ENCODE data around the gene SKIC3. TPM values are rescaled to one million over a fixed set of nuclear protein-coding genes. Genes with fewer than 3 reads are reported as not detected.

SKIC3 gene
- total and polyA plus RNA-seq, 10 of the 15 experiments (the other 5 are each of a cell fraction or from before 2014, with no cell fraction given) = 23.6 to 73.7 (median 55.6) TPM

DNA sequence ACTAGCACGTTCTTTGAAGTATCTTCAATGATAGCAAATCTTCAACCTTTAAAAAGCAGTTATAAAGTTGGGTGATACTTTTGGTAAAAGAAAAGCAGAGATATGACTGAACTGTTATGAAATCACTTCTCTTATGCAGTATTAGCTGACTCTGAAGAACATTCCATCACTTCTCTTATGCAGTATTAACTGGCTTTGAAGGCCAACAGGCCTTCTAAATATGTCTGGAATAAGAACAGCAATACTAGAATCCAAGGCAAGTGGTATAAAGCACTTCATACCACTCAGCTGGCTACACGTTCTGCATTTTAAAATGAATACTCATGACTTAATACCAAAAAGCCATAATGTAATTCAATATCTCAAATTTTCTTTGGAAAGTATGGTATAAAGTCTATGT is 17.3 kb downstream of the SKIC3 start:
- H3K4me2 ChIP-seq (ENCODE audit: control insufficient read depth, insufficient read depth) = no peak overlapping the region
- no TSS peak for BruUV-seq (replicated peaks)
- no peaks in the 10 kb centered on the region for H3K9me3 ChIP-seq (replicated peaks; ENCODE audit: control insufficient read depth, insufficient read depth, low read length)
- H2AFZ ChIP-seq (ENCODE audit: control insufficient read depth, low read depth, low read length) = no peak overlapping the region
- DNase-seq (ENCODE audit: low read depth, low spot score) = no peak
- TF ChIP-seq ZNF274 (IDR thresholded peaks at IDR 0.05; ENCODE audit: insufficient read depth, insufficient read length) = no peak
- TF ChIP-seq HCFC1 (IDR thresholded peaks at IDR 0.05; ENCODE audit: low read length) = no peak
- TF ChIP-seq ESRRA (IDR thresholded peaks at IDR 0.05; ENCODE audit: low read length) = no peak
- FAIRE-seq = no peak
- no peak overlapping the region for H3K9ac ChIP-seq (ENCODE audit: control insufficient read depth, insufficient read depth, low read length)
- H3K79me2 ChIP-seq (ENCODE audit: control insufficient read depth, insufficient read depth, low read length) = no peaks in the 10 kb centered on the region
- CTCF ChIA-PET = no interaction called here
- intact Hi-C loops (cut with micrococcal nuclease; ENCODE audit: unreplicated experiment) (no loop called here), in situ Hi-C loops (cut with MboI) (no loop called here)
- RAD21 ChIA-PET (ENCODE audit: unreplicated experiment) = no interaction called here
- H3K4me3 ChIP-seq = no peak overlapping the region
- 95% methylated on average over 2 of the region's 2 CpGs for WGBS (ENCODE audit: insufficient coverage, insufficient replicate concordance, low lambda C conversion rate, missing lambda C conversion rate)
- SMC1A ChIA-PET (ENCODE audit: uncharacterized antibody, unreplicated experiment) = interaction anchor here (1.0 kb wide), 1 partner anchor 16 kb away, joined by 3 read pairs; no protein-coding TSS in a partner anchor
- H3K27me3 ChIP-seq (replicated peaks in 1 of 2; ENCODE audit: control insufficient read depth in 2 of 2, insufficient read depth in 2 of 2, low read length in 1 of 2) = no peaks in the 10 kb centered on the region
- peaks cover 0 to 10% of the 10 kb centered on the region in 2 experiments; a peak in 1 of 4 replicates for H3K36me3 ChIP-seq (ENCODE audit: control insufficient read depth in 2 of 2, insufficient read depth in 2 of 2, low read length in 1 of 2)
- H4K20me1 ChIP-seq (ENCODE audit: control insufficient read depth, insufficient read depth) = no peaks in the 10 kb centered on the region
- POLR2A ChIA-PET = no interaction called here
- ATAC-seq = no peak
- H3K27ac ChIP-seq (ENCODE audit: control insufficient read depth, insufficient read depth) = no peak overlapping the region
- no peaks in the 10 kb centered on the region for H3K4me1 ChIP-seq (ENCODE audit: control insufficient read depth, insufficient read depth, low read length)

DNA sequence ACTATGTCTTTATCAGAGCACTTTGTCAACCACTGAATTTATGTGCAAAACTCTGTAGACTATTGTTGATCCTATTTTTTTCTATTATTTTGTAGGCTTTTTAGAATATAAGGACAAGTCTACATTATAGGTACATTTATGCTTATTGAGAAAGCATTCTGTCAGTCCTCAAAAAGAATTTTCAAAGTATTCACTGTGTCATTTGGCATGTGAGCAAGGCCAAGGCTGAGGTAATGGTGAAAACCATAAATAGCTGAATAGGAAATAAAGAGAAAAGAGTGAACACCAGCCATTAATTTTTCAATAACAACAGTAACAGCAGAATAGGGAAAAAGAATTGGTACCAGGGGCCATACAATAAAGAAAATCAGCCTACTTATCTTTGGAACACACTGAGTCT is 21.0 kb downstream of the SKIC3 start:
- ChIA-PET CTCF (no interaction called here), RAD21 (ENCODE audit: unreplicated experiment) (no interaction called here), SMC1A (ENCODE audit: uncharacterized antibody, unreplicated experiment) (interaction anchor here (0.7 to 0.8 kb wide), 2 partner anchors 10 to 27 kb away, joined by 3 read pairs; no protein-coding TSS in a partner anchor), POLR2A (no interaction called here)
- in situ Hi-C loops (cut with MboI) = no loop called here
- DNase-seq (ENCODE audit: low read depth, low spot score) (no peak), ATAC-seq (no peak), FAIRE-seq (peak; percentile 61)
- H3K79me2 ChIP-seq (ENCODE audit: control insufficient read depth, insufficient read depth, low read length) = no peaks in the 10 kb centered on the region
- H3K27me3 ChIP-seq (replicated peaks in 1 of 2; ENCODE audit: control insufficient read depth in 2 of 2, insufficient read depth in 2 of 2, low read length in 1 of 2) = no peaks in the 10 kb centered on the region
- no peak overlapping the region for H3K4me3 ChIP-seq
- peaks cover 4% of the 10 kb centered on the region; the same call in 1 of the 2 replicates for H3K4me1 ChIP-seq (ENCODE audit: control insufficient read depth, insufficient read depth, low read length)
- no peak overlapping the region for H3K27ac ChIP-seq (ENCODE audit: control insufficient read depth, insufficient read depth)
- TF ChIP-seq SIN3A (IDR thresholded peaks at IDR 0.05; ENCODE audit: low read depth, low read length) (no peak), TBL1XR1 (IDR thresholded peaks at IDR 0.05; ENCODE audit: low read depth, low read length) (no peak), PAX5 (IDR thresholded peaks at IDR 0.05; ENCODE audit: borderline replicate concordance, low read depth, low read length) (no peak), LARP7 (IDR thresholded peaks at IDR 0.05) (no peak), ZZZ3 (IDR thresholded peaks at IDR 0.05; ENCODE audit: control insufficient read depth, insufficient read length, low read depth) (no peak)
- TF ChIP-seq, protein P1, sequence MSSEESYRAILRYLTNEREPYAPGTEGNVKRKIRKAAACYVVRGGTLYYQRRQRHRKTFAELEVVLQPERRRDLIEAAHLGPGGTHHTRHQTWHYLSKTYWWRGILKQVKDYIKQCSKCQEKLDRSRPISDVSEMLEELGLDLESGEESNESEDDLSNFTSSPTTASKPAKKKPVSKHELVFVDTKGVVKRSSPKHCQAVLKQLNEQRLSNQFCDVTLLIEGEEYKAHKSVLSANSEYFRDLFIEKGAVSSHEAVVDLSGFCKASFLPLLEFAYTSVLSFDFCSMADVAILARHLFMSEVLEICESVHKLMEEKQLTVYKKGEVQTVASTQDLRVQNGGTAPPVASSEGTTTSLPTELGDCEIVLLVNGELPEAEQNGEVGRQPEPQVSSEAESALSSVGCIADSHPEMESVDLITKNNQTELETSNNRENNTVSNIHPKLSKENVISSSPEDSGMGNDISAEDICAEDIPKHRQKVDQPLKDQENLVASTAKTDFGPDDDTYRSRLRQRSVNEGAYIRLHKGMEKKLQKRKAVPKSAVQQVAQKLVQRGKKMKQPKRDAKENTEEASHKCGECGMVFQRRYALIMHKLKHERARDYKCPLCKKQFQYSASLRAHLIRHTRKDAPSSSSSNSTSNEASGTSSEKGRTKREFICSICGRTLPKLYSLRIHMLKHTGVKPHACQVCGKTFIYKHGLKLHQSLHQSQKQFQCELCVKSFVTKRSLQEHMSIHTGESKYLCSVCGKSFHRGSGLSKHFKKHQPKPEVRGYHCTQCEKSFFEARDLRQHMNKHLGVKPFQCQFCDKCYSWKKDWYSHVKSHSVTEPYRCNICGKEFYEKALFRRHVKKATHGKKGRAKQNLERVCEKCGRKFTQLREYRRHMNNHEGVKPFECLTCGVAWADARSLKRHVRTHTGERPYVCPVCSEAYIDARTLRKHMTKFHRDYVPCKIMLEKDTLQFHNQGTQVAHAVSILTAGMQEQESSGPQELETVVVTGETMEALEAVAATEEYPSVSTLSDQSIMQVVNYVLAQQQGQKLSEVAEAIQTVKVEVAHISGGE (CRISPR knock-in tag; IDR thresholded peaks at IDR 0.05) = no peak
- no TSS peak for BruUV-seq (replicated peaks)
- no peaks in the 10 kb centered on the region for H4K20me1 ChIP-seq (ENCODE audit: control insufficient read depth, insufficient read depth)
- no peak overlapping the region for H3K9ac ChIP-seq (ENCODE audit: control insufficient read depth, insufficient read depth, low read length)
- intact Hi-C loops (cut with micrococcal nuclease; ENCODE audit: unreplicated experiment) = no loop called here
- peaks cover 3 to 7% of the 10 kb centered on the region in 2 experiments; a peak in 2 of 4 replicates for H3K36me3 ChIP-seq (ENCODE audit: control insufficient read depth in 2 of 2, insufficient read depth in 2 of 2, low read length in 1 of 2)
- H3K4me2 ChIP-seq (ENCODE audit: control insufficient read depth, insufficient read depth) = no peak overlapping the region
- no peaks in the 10 kb centered on the region for H3K9me3 ChIP-seq (replicated peaks; ENCODE audit: control insufficient read depth, insufficient read depth, low read length)
- no peak overlapping the region for H2AFZ ChIP-seq (ENCODE audit: control insufficient read depth, low read depth, low read length)
